ENCODE results near the gene PRM1. TPM values are rescaled to one million over a fixed set of nuclear protein-coding genes. Genes with fewer than 3 reads are reported as not detected.

Gene PRM1
- total RNA-seq, 2 donors from 2014 or later, result not detected

- Mint-ChIP-seq H3K4me3 (no peak overlapping the region), H3K27me3 (ENCODE audit: insufficient read depth) (no peaks in the 10 kb centered on the region), H3K36me3 (ENCODE audit: low read depth) (no peaks in the 10 kb centered on the region), H3K9me3 (no peaks in the 10 kb centered on the region), H3K4me1 (no peaks in the 10 kb centered on the region), H3K27ac (no peak overlapping the region)
- Histone ChIP-seq H3K4me3 (ENCODE audit: low read length) (no peak overlapping the region), H3K27me3 (ENCODE audit: control insufficient read depth, insufficient read depth, low read length, poor library complexity, severe bottlenecking) (no peaks in the 10 kb centered on the region), H3K36me3 (ENCODE audit: control insufficient read depth, insufficient read depth, low read length) (no peaks in the 10 kb centered on the region), H3K27ac (ENCODE audit: low read depth, low read length) (no peak overlapping the region), H3K9me3 (ENCODE audit: control insufficient read depth, low read length) (no peaks in the 10 kb centered on the region), H3K4me1 (ENCODE audit: control insufficient read depth, insufficient read depth, low read length) (no peaks in the 10 kb centered on the region), H3K9ac (ENCODE audit: extremely low read depth, low read length, poor library complexity, severe bottlenecking) (no peak overlapping the region)
- no peak for DNase-seq
- 87 to 88% methylated on average over 2 to 5 of the region's 5 CpGs for WGBS, 2 experiments (ENCODE audit: insufficient coverage in 1 of 2, insufficient read length in 1 of 2)
- TF ChIP-seq CTCF (conservative IDR thresholded peaks at IDR 0.05), result no peak
Observed at GRCh38 chr16:11245222-11245737, 35.9 kb downstream of the PRM1 start.

- Histone ChIP-seq H3K4me3 (ENCODE audit: low read length) (no peak overlapping the region), H3K27me3 (ENCODE audit: control insufficient read depth, insufficient read depth, low read length, poor library complexity, severe bottlenecking) (no peaks in the 10 kb centered on the region), H3K9ac (ENCODE audit: extremely low read depth, low read length, poor library complexity, severe bottlenecking) (no peak overlapping the region), H3K36me3 (ENCODE audit: control insufficient read depth, insufficient read depth, low read length) (no peaks in the 10 kb centered on the region), H3K9me3 (ENCODE audit: control insufficient read depth, low read length) (no peaks in the 10 kb centered on the region), H3K27ac (ENCODE audit: low read depth, low read length) (no peak overlapping the region), H3K4me1 (ENCODE audit: control insufficient read depth, insufficient read depth, low read length) (no peaks in the 10 kb centered on the region)
- H3K4me3 Mint-ChIP-seq, result no peak overlapping the region
- 89 to 93% methylated on average over 12 of the region's 12 CpGs for WGBS, 2 experiments (ENCODE audit: insufficient coverage in 1 of 2, insufficient read length in 1 of 2)
- no peaks in the 10 kb centered on the region for H3K9me3 Mint-ChIP-seq
- H3K27me3 Mint-ChIP-seq (ENCODE audit: insufficient read depth), result peaks cover 2% of the 10 kb centered on the region
- no peak for DNase-seq
- no peaks in the 10 kb centered on the region for H3K36me3 Mint-ChIP-seq (ENCODE audit: low read depth)
- no peak for TF ChIP-seq CTCF (conservative IDR thresholded peaks at IDR 0.05)
- no peak overlapping the region for H3K27ac Mint-ChIP-seq
- no peaks in the 10 kb centered on the region for H3K4me1 Mint-ChIP-seq
Observed at GRCh38 chr16:11242658-11243057, 38.5 kb downstream of the PRM1 start.

- H3K9me3 Mint-ChIP-seq, result no peaks in the 10 kb centered on the region
- no peak for DNase-seq
- H3K27me3 ChIP-seq (ENCODE audit: control insufficient read depth, insufficient read depth, low read length, poor library complexity, severe bottlenecking), result no peaks in the 10 kb centered on the region
- no peaks in the 10 kb centered on the region for H3K4me1 Mint-ChIP-seq
- no peak overlapping the region for H3K9ac ChIP-seq (ENCODE audit: extremely low read depth, low read length, poor library complexity, severe bottlenecking)
- no peak overlapping the region for H3K27ac Mint-ChIP-seq
- H3K4me3 ChIP-seq (ENCODE audit: low read length), result no peak overlapping the region
- WGBS, 2 experiments (ENCODE audit: insufficient coverage in 1 of 2, insufficient read length in 1 of 2), result 95 to 98% methylated on average over 4 to 5 of the region's 5 CpGs
- TF ChIP-seq CTCF (conservative IDR thresholded peaks at IDR 0.05), result no peak
- no peaks in the 10 kb centered on the region for H3K36me3 Mint-ChIP-seq (ENCODE audit: low read depth)
- H3K4me3 Mint-ChIP-seq, result no peak overlapping the region
- no peaks in the 10 kb centered on the region for H3K36me3 ChIP-seq (ENCODE audit: control insufficient read depth, insufficient read depth, low read length)
- no peaks in the 10 kb centered on the region for H3K4me1 ChIP-seq (ENCODE audit: control insufficient read depth, insufficient read depth, low read length)
- H3K27me3 Mint-ChIP-seq (ENCODE audit: insufficient read depth), result peaks cover 2% of the 10 kb centered on the region
- H3K9me3 ChIP-seq (ENCODE audit: control insufficient read depth, low read length), result no peaks in the 10 kb centered on the region
- no peak overlapping the region for H3K27ac ChIP-seq (ENCODE audit: low read depth, low read length)
Observed at GRCh38 chr16:11241480-11242204, 39.5 kb downstream of the PRM1 start.
